Astrocyte of the spinal cord (primary cell): ENCODE data around the gene MAPK8IP3.
A peak's percentile ranks its signal among the peaks of the same experiment; 100 is the strongest.

Experiments used
- DNase-seq: peaks from one replicate; pipeline ENCODE4 v3.0.0; 2011; ENCODE audit warnings: low read depth, low spot score
- H3K4me3 ChIP-seq: 2 replicates; pipeline ENCODE4 v1.5.1; 2011; ENCODE audit warnings: low read depth, mild to moderate bottlenecking, low read length, moderate library complexity
- in situ Hi-C: cut with HindIII; loops from 2 replicates; pipeline ENCODE4 v1.10.0; 2017; ENCODE audit warnings: low sequenced_read_pairs
- TF ChIP-seq, protein P1 (sequence below): IDR thresholded peaks from 2 replicates; pipeline ENCODE4 v1.5.1; 2012; ENCODE audit warnings: low read depth, mild to moderate bottlenecking, low read length, inconsistent platforms

MAPK8IP3 gene

DNA sequence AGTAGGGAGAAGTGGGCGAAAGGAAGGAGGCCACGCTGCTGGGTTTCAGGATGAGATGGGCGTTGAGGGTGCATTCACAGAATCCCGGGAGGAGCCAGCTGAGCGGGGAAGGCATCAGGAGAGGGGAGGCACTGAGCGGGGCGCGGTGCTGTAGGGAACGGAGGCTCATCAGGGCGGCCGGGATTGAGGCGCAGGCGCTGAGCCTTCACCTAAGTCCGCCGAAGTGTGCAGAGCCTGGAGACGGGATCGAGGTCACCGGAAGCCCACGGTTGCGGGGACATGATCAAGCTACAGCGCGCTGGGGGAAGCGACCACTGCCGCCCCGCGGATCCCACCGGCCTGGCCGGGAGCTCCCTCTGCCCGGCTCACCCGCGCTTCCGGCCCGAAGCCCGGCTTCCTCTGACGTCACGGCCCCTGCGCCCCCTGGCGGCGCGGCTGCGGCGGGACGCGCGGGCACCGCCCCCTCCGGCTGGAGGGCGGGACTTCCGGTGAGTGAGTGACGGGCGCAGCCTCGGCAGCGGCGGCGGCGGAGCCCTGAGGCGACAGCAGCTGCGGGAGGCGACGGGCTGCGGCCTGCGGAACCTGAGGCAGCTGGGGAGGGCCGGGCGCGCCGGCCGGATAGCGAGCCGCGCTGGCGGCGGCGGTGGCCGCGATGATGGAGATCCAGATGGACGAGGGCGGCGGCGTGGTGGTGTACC is at the start of gene MAPK8IP3:
MAPK8IP3 (plus strand) TSS at position 508 of the 698 bp plus-strand sequence; CDS start at position 653, 145 bp downstream.
- peak within 1 kb of the TSS; percentile 91 for H3K4me3 ChIP-seq
- TF ChIP-seq, protein P1, sequence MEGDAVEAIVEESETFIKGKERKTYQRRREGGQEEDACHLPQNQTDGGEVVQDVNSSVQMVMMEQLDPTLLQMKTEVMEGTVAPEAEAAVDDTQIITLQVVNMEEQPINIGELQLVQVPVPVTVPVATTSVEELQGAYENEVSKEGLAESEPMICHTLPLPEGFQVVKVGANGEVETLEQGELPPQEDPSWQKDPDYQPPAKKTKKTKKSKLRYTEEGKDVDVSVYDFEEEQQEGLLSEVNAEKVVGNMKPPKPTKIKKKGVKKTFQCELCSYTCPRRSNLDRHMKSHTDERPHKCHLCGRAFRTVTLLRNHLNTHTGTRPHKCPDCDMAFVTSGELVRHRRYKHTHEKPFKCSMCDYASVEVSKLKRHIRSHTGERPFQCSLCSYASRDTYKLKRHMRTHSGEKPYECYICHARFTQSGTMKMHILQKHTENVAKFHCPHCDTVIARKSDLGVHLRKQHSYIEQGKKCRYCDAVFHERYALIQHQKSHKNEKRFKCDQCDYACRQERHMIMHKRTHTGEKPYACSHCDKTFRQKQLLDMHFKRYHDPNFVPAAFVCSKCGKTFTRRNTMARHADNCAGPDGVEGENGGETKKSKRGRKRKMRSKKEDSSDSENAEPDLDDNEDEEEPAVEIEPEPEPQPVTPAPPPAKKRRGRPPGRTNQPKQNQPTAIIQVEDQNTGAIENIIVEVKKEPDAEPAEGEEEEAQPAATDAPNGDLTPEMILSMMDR = peak; percentile 62
- peak; percentile 87 for DNase-seq
- in situ Hi-C loops = no loop called here

DNA sequence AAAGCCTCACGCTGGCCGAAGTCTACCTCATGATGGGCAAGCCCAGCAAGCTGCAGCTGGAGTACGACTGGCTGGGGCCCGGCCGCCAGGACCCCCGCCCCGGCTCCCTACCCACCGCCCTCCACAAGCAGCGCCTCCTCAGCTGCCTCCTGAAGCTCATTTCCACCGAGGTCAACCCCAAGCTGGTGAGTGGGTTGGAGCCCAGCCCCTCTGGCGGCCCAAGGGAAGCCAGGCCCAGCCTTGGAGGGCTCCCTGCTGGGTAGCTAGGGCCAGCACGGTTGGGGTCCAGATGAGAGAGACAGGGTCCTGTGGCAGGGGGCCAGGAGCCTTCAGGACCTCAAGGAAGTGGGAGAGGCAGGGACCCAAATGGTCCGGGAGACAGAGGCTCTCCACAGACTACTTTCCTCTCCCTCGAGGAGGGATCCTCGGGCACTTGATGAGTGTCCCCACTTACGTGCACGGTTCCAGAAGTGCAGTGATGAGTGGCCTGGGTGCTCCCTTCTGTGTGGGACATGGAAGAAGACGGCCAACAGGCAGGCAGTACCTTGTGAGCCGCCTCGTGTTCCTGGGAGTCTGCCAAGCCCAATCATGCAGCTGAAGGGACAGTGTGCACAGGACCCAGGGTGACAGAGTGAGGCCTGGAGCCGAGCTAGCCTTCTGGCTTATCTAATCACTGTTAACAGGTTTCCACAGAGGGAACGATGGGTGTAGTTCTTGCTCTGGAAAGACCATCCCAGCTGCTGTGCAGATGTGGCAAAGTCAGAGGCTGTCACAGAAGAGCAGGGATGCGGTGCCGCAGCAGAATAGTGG is 49.0 kb upstream of the MAPK8IP3 start:
- TF ChIP-seq, protein P1 = no peak
- in situ Hi-C loops = no loop called here
- no peak overlapping the region for H3K4me3 ChIP-seq
- DNase-seq = no peak

- H3K4me3 ChIP-seq = no peak overlapping the region
- TF ChIP-seq, protein P1 = no peak
- DNase-seq = no peak
- in situ Hi-C loops = no loop called here
Measured at GRCh38 chr16:1657841-1658240, 48.2 kb upstream of the MAPK8IP3 start.

- TF ChIP-seq, protein P1 = no peak
- H3K4me3 ChIP-seq = no peak overlapping the region
- in situ Hi-C loops = no loop called here
- no peak for DNase-seq
Measured at GRCh38 chr16:1659031-1659430, 47.0 kb upstream of the MAPK8IP3 start.

GRCh38 chr16:1661826-1662225 is 44.2 kb upstream of the MAPK8IP3 start:
- DNase-seq = no peak
- H3K4me3 ChIP-seq = no peak overlapping the region
- TF ChIP-seq, protein P1 = no peak
- in situ Hi-C loops = no loop called here

GRCh38 chr16:1662543-1662942 is 43.5 kb upstream of the MAPK8IP3 start:
- in situ Hi-C loops = no loop called here
- DNase-seq = no peak
- no peak overlapping the region for H3K4me3 ChIP-seq
- TF ChIP-seq, protein P1 = no peak
